Prostate gland (tissue), 2 donors: ENCODE results near the gene ZSCAN25.

Experiments
- CTCF ChIP-seq, 4 experiments: fragments of 200-600 bp in 2 of 4; fragments of 450-650 bp in 2 of 4; sonication (generic) in 2 of 4; IDR thresholded peaks; 1 replicate in 3 of 4; 2 replicates in 1 of 4; pipeline ENCODE4 v1.5.1; 2016 to 2019; ENCODE audit warnings: antibody characterized with exemption in 4 of 4, mild to moderate bottlenecking in 2 of 4, moderate library complexity in 2 of 4
- POLR2A ChIP-seq: fragments of 450-650 bp; IDR thresholded peaks from one replicate; pipeline ENCODE4 v1.6.1; 2016; ENCODE audit warnings: antibody characterized with exemption, mild to moderate bottlenecking
- POLR2AphosphoS5 ChIP-seq: sonication (generic); formaldehyde crosslinking; IDR thresholded peaks from one replicate; pipeline ENCODE4 v1.6.1; 2017; ENCODE audit warnings: antibody characterized with exemption

GRCh38 chr7:99669782-99670181 lies 53.0 kb downstream of the ZSCAN25 start:
- no peak for TF ChIP-seq CTCF (IDR thresholded peaks at IDR 0.05)
- TF ChIP-seq POLR2A, result no peak
- TF ChIP-seq POLR2AphosphoS5, result no peak
